Measurements from ENCODE around the gene FSTL5. TPM values are rescaled to one million over a fixed set of nuclear protein-coding genes. Genes with fewer than 3 reads are reported as not detected.

The FSTL5 gene
- total and polyA plus RNA-seq, 2 experiments from 2014 or later: 0.06 to 0.49 TPM

- H3K4me3 ChIP-seq: no peak overlapping the region
- no peaks in the 10 kb centered on the region for H3K36me3 ChIP-seq (ENCODE audit: insufficient read depth)
- Mint-ChIP-seq H3K9me3 (no peaks in the 10 kb centered on the region), H3K27me3 (ENCODE audit: insufficient read depth, low read depth, poor library complexity) (no peaks in the 10 kb centered on the region), H3K4me1 (no peaks in the 10 kb centered on the region), H3K36me3 (ENCODE audit: low read depth) (no peaks in the 10 kb centered on the region), H3K4me3 (no peak overlapping the region), H3K27ac (no peak overlapping the region)
- H3K4me2 ChIP-seq: no peak overlapping the region
- no peaks in the 10 kb centered on the region for H4K20me1 ChIP-seq (replicated peaks; ENCODE audit: insufficient read depth)
- DNase-seq (ENCODE audit: low spot score): no peak
- no peak overlapping the region for H3K27ac ChIP-seq (ENCODE audit: low read depth)
- H3F3A ChIP-seq (replicated peaks; ENCODE audit: low read depth): no peaks in the 10 kb centered on the region
- H3K9me2 ChIP-seq (ENCODE audit: insufficient read depth): no peaks in the 10 kb centered on the region
- no peak for TF ChIP-seq ZNF331 (CRISPR knock-in tag; IDR thresholded peaks at IDR 0.05; ENCODE audit: low read depth)
- H3K27me3 ChIP-seq (ENCODE audit: insufficient read depth): no peaks in the 10 kb centered on the region
- H3K4me1 ChIP-seq (ENCODE audit: insufficient read depth): no peaks in the 10 kb centered on the region
- H3K79me2 ChIP-seq (replicated peaks; ENCODE audit: insufficient read depth): no peaks in the 10 kb centered on the region
- no peak overlapping the region for H2AFZ ChIP-seq
- ATAC-seq: no peak
These were observed 6.7 kb upstream of the FSTL5 start for GRCh38 chr4:162170509-162170908.

- H3K27me3 ChIP-seq (ENCODE audit: insufficient read depth): no peaks in the 10 kb centered on the region
- H3F3A ChIP-seq (replicated peaks; ENCODE audit: low read depth): no peaks in the 10 kb centered on the region
- no peaks in the 10 kb centered on the region for H4K20me1 ChIP-seq (replicated peaks; ENCODE audit: insufficient read depth)
- Mint-ChIP-seq H3K4me3 (peak overlapping the region; percentile 50; the same call in 2 of the 3 replicates), H3K36me3 (ENCODE audit: low read depth) (no peaks in the 10 kb centered on the region), H3K27me3 (ENCODE audit: insufficient read depth, low read depth, poor library complexity) (no peaks in the 10 kb centered on the region), H3K9me3 (no peaks in the 10 kb centered on the region), H3K27ac (no peak overlapping the region), H3K4me1 (peaks cover 12% of the 10 kb centered on the region)
- H3K27ac ChIP-seq (ENCODE audit: low read depth): no peak overlapping the region
- no peak overlapping the region for H2AFZ ChIP-seq
- no peaks in the 10 kb centered on the region for H3K36me3 ChIP-seq (ENCODE audit: insufficient read depth)
- no peak for ATAC-seq
- H3K9me2 ChIP-seq (ENCODE audit: insufficient read depth): no peaks in the 10 kb centered on the region
- H3K79me2 ChIP-seq (replicated peaks; ENCODE audit: insufficient read depth): no peaks in the 10 kb centered on the region
- H3K4me2 ChIP-seq: peak overlapping the region; percentile 75
- peak overlapping the region; percentile 76 for H3K4me3 ChIP-seq
- DNase-seq (ENCODE audit: low spot score): no peak
- H3K4me1 ChIP-seq (ENCODE audit: insufficient read depth): peaks cover 9% of the 10 kb centered on the region
- TF ChIP-seq CREB1 (CRISPR knock-in tag; IDR thresholded peaks at IDR 0.05; ENCODE audit: low read depth) (no peak), CTCF (conservative IDR thresholded peaks at IDR 0.05; ENCODE audit: low read depth in 2 of 2) (no peak), ZNF331 (CRISPR knock-in tag; IDR thresholded peaks at IDR 0.05; ENCODE audit: low read depth) (no peak), EZH2phosphoT487 (IDR thresholded peaks at IDR 0.05; ENCODE audit: unreplicated experiment) (no peak), ZNF114 (CRISPR knock-in tag; IDR thresholded peaks at IDR 0.05) (no peak), STAT1 (IDR thresholded peaks at IDR 0.05; ENCODE audit: unreplicated experiment) (no peak), JUNB (IDR thresholded peaks at IDR 0.05; ENCODE audit: unreplicated experiment) (no peak), POLR2AphosphoS5 (IDR thresholded peaks at IDR 0.05; ENCODE audit: low read depth) (no peak), NANOG (IDR thresholded peaks at IDR 0.05; ENCODE audit: borderline replicate concordance) (no peak), EZH2 (IDR thresholded peaks at IDR 0.05; ENCODE audit: low read depth, unreplicated experiment) (no peak), ETS1 (IDR thresholded peaks at IDR 0.05) (no peak), REST (IDR thresholded peaks at IDR 0.05; ENCODE audit: unreplicated experiment) (no peak)
These were observed 1.2 kb upstream of the FSTL5 start for GRCh38 chr4:162164906-162165510.
